Ammon's horn (tissue), 1 donor: ENCODE data around the gene MPP7.
"Not testable (repeated sequence)": the region's sequence is repeated elsewhere in the genome, so short reads cannot be mapped to it uniquely, and the experiment has no call there.

ENCODE experiments used
- DNase-seq: peaks from one replicate; pipeline ENCODE4 v3.0.0-alpha.2; 2016; ENCODE audit warnings: low spot score

The MPP7 gene

GRCh38 chr10:28302638-28303488 lies at the start of gene MPP7:
TSS of gene MPP7 (minus strand) at chr10:28303064. CDS start at chr10:28238604, 64,460 bp downstream.
- peak; percentile 99 for DNase-seq

- no peak for DNase-seq
Observed at GRCh38 chr10:28349892-28350291, 47.0 kb upstream of the MPP7 start.

- DNase-seq: no peak
Observed at GRCh38 chr10:28343987-28344895, 41.4 kb upstream of the MPP7 start.

- DNase-seq: no peak
Observed at GRCh38 chr10:28343252-28343651, 40.4 kb upstream of the MPP7 start.

GRCh38 chr10:28341679-28342078 lies 38.8 kb upstream of the MPP7 start:
- not testable (repeated sequence) for DNase-seq

- DNase-seq: no peak
Observed at GRCh38 chr10:28332726-28333125, 29.9 kb upstream of the MPP7 start.

- DNase-seq: no peak
Observed at GRCh38 chr10:28331841-28332240, 29.0 kb upstream of the MPP7 start.

- DNase-seq: no peak
Observed at GRCh38 chr10:28331066-28331465, 28.2 kb upstream of the MPP7 start.

- no peak for DNase-seq
Observed at GRCh38 chr10:28328346-28328745, 25.5 kb upstream of the MPP7 start.

- no peak for DNase-seq
Observed at GRCh38 chr10:28327491-28327880, 24.6 kb upstream of the MPP7 start.

- no peak for DNase-seq
Observed at GRCh38 chr10:28326516-28327490, 23.9 kb upstream of the MPP7 start.

GRCh38 chr10:28320799-28321198 lies 17.9 kb upstream of the MPP7 start:
- no peak for DNase-seq

GRCh38 chr10:28320090-28320489 lies 17.2 kb upstream of the MPP7 start:
- no peak for DNase-seq

- not testable (repeated sequence) for DNase-seq
Observed at GRCh38 chr10:28319061-28319460, 16.2 kb upstream of the MPP7 start.

- no peak for DNase-seq
Observed at GRCh38 chr10:28318626-28319025, 15.8 kb upstream of the MPP7 start.

GRCh38 chr10:28317760-28318159 lies 14.9 kb upstream of the MPP7 start:
- peak; percentile 58 for DNase-seq

GRCh38 chr10:28316696-28317095 lies 13.8 kb upstream of the MPP7 start:
- no peak for DNase-seq

- no peak for DNase-seq
Observed at GRCh38 chr10:28315140-28315539, 12.3 kb upstream of the MPP7 start.

GRCh38 chr10:28314211-28314610 lies 11.3 kb upstream of the MPP7 start:
- no peak for DNase-seq

- no peak for DNase-seq
Observed at GRCh38 chr10:28312572-28312971, 9.7 kb upstream of the MPP7 start.

- DNase-seq: no peak
Observed at GRCh38 chr10:28311104-28311503, 8.2 kb upstream of the MPP7 start.

GRCh38 chr10:28307267-28307666 lies 4.4 kb upstream of the MPP7 start:
- no peak for DNase-seq
